Prostate gland (tissue), 2 donors: ENCODE measurements around the gene GUCY1A2.

Source experiments
- POLR2A ChIP-seq: fragments of 450-650 bp; IDR thresholded peaks from one replicate; pipeline ENCODE4 v1.6.1; 2016; ENCODE audit warnings: antibody characterized with exemption, mild to moderate bottlenecking
- TF ChIP-seq, protein P1 (sequence below), 4 experiments: fragments of 200-600 bp in 2 of 4; fragments of 450-650 bp in 2 of 4; sonication (generic) in 2 of 4; IDR thresholded peaks; 1 replicate in 3 of 4; 2 replicates in 1 of 4; pipeline ENCODE4 v1.5.1; 2016 to 2019; ENCODE audit warnings: antibody characterized with exemption in 4 of 4, mild to moderate bottlenecking in 2 of 4, moderate library complexity in 2 of 4

DNA sequence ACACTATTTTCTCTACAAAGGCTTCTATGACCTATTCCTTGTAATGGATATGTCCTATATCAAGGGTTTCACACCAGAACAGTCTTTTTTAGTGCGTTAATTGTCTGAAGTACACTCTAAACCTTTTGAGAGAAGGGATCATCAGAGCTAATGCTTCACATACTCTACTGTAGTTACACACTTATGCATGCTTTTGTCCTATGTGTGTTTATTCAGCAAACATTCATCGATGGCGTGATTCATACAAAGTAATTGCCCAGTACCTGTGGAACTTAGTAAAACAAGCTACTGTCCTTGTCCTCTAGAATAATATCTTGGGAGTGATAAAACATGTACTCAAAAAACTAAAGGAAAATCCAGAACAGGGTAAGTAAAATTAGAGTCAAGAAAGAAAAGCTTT lies 139.2 kb downstream of the GUCY1A2 start:
- TF ChIP-seq, protein P1, sequence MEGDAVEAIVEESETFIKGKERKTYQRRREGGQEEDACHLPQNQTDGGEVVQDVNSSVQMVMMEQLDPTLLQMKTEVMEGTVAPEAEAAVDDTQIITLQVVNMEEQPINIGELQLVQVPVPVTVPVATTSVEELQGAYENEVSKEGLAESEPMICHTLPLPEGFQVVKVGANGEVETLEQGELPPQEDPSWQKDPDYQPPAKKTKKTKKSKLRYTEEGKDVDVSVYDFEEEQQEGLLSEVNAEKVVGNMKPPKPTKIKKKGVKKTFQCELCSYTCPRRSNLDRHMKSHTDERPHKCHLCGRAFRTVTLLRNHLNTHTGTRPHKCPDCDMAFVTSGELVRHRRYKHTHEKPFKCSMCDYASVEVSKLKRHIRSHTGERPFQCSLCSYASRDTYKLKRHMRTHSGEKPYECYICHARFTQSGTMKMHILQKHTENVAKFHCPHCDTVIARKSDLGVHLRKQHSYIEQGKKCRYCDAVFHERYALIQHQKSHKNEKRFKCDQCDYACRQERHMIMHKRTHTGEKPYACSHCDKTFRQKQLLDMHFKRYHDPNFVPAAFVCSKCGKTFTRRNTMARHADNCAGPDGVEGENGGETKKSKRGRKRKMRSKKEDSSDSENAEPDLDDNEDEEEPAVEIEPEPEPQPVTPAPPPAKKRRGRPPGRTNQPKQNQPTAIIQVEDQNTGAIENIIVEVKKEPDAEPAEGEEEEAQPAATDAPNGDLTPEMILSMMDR (IDR thresholded peaks at IDR 0.05): no peak
- no peak for TF ChIP-seq POLR2A
